Measurements from ENCODE around the gene SLC9B1. TPM values are rescaled to one million over a fixed set of nuclear protein-coding genes. Genes with fewer than 3 reads are reported as not detected.

SLC9B1 gene
- total and polyA plus RNA-seq, 2 of the 8 experiments (the other 6 are each of a cell fraction or from before 2014, with no cell fraction given): 0.08 to 0.19 TPM

DNA sequence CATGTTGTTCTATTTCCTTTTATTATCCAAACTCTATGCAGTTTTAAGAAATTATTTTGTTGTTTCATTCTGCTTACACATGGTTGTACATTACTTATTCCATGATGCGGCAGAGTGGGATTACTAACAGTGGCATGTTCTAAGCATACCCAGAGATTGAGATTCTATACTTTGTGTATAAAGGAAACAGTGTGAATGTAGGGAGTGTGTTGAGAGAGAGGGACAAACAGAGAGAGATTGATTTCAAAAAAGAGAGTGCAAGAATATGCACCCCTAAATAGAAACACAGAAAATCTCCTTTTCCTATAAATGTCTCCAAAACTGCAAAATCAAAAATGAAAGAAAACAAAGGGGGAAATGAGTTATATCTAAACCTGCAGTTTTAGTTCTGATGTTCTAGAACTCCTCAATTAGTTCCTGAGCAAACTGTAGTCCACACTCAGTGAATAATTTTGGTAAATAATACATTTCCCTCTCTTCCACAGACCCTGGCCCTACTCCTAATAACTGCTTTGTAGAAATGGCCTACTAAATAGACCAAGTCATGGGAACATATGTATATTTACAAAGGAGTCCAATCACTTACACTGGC lies 31.0 kb downstream of the SLC9B1 start (continued):
- TF ChIP-seq RFX5 (IDR thresholded peaks at IDR 0.05; ENCODE audit: borderline replicate concordance, low read depth, low read length): no peak

Measured in H1 (cell line).